ENCODE measurements around the gene ABHD12B.

GRCh38 chr14:50932592-50933495 lies 61.0 kb downstream of the ABHD12B start:
- no peak for TF ChIP-seq CTCF (IDR thresholded peaks at IDR 0.05)
- TF ChIP-seq EZH2 (IDR thresholded peaks at IDR 0.05) = no peak

Data from neural progenitor cell (in vitro differentiated cells).